GM19324 (cell line): ENCODE results near the gene VSIG2.

ENCODE experiments used
- ATAC-seq: cut with Tn5 transposase; IDR thresholded peaks from one replicate; pipeline ENCODE4 v1.9.1; 2021; ENCODE audit warnings: mild to moderate bottlenecking, moderate library complexity; ENCODE audit not compliant: unreplicated experiment, low FRiP score

VSIG2 gene

GRCh38 chr11:124763156-124763947 is 11.3 kb upstream of the VSIG2 start:
- peak; percentile 21 for ATAC-seq

- ATAC-seq, result peak; percentile 7
Measured at GRCh38 chr11:124762624-124763155, 10.6 kb upstream of the VSIG2 start.

GRCh38 chr11:124762105-124762623 is 10.1 kb upstream of the VSIG2 start, which contains the start of gene ESAM:
Gene ESAM (minus strand): TSS chr11:124762290. CDS start chr11:124762154, 136 bp downstream.
- ATAC-seq, result peak; percentile 69

GRCh38 chr11:124761301-124762104 is 9.4 kb upstream of the VSIG2 start:
- ATAC-seq, result peak; percentile 0

DNA sequence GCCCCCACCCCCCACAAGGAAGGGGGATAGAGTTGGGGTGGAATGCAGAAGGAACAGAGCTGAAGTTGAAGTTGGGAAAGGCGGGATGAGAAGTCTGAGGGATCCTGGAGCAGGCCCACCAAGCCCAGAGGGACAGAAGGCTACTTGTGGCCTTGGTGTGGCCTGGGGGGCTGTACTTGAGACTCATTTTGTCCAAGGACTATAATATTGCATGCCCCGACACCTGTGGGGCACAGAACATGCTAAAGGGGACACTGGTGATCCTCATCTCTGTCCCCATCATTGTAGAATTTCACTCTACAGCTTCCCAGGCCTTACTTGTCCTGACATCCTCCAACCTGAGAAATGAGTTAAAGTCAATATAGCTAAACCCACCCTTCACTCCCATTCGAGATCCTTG is 8.8 kb upstream of the VSIG2 start:
- no peak for ATAC-seq

GRCh38 chr11:124760205-124760652 is 8.2 kb upstream of the VSIG2 start:
- ATAC-seq, result peak; percentile 21

DNA sequence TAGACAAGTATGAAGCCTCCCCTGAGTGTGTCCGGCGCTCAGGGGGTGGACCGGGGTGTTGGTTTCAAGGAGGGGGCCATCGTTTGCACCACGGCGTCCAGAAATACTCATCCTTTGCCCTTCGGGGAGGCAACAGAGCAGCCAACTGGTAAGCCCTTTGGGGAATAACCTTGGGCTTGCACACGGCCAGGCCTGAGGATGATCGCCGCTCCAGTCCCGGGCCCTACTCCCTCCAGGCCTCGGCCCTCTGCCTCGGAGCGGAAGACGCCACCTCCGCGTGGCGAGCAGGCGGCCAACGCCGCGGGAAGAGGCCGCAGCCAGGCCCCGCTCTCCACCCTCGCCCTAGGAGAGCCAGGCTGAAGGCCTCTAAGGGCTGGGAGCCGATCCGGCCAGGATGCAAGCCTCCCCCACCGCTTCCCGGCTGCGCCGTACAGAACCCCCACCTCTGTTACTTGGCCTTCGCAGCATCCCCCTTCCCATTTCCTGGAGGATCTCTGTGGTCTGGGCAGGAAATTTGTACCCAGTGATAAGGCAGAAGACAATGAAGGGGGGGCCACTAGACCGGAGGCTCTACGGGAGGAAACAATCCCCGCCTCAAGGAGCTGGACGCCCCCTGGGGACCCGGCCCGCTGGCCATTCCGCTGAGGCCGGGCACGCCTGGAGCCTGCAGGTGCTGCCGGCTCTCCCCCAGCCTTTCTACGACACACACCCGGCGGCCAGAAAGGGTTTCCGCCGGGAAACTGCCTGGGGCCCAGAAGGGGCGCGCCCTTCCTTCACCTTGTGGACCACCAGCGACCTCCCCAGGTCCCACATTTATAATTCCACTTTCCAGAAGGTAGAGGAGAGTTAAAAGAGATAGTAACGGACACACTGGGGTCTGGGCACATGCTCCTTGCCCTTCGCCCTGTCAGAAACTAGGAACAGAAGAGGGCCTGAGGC is 7.5 kb upstream of the VSIG2 start:
- ATAC-seq, result no peak

DNA sequence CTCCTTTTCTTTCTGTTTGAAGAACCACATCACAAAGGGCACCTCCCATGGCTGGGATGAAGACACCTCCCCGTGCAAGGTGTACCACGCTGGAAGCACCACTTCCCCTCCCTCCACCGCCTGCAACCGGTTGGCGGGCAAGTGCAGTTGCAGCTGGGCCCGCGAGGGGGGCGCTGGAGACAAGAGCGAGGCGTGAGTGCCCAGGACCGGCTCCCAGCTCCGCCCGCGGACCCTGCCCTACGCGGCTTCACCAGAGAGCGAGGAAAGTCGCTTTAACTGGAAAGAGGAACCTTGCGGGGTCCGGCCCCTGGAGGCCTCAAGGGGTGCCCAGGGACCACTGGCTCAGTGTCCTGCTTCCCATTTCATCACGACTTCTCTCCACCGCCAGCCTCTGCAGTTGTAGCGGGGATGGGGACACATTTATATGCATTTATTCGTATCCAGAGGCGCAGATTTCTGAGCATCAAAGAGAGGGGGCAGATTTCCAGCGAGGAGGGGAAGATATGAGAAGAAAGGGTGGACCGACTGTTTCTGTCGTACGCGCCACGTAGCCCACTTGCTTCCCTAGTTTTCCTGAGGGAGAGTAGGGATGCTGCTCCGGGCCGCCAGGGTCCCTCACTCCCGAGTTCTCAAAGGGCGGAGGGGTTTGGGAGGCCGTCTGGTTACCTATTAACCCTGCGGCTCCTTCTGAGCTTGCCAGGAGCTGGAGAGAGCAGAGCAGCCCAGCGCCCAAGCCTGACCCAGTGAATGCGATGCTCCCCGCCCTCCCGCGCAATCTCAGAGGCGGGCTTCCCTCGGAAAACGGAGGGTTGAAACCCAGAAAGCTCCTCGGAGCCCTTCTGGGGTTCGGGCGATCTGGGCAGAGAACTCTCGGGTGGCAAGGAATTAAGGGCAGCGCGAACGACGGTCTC is 6.6 kb upstream of the VSIG2 start:
- ATAC-seq, result peak; percentile 53

GRCh38 chr11:124757320-124757719 is 5.3 kb upstream of the VSIG2 start:
- no peak for ATAC-seq

GRCh38 chr11:124756753-124757227 is 4.7 kb upstream of the VSIG2 start:
- no peak for ATAC-seq

DNA sequence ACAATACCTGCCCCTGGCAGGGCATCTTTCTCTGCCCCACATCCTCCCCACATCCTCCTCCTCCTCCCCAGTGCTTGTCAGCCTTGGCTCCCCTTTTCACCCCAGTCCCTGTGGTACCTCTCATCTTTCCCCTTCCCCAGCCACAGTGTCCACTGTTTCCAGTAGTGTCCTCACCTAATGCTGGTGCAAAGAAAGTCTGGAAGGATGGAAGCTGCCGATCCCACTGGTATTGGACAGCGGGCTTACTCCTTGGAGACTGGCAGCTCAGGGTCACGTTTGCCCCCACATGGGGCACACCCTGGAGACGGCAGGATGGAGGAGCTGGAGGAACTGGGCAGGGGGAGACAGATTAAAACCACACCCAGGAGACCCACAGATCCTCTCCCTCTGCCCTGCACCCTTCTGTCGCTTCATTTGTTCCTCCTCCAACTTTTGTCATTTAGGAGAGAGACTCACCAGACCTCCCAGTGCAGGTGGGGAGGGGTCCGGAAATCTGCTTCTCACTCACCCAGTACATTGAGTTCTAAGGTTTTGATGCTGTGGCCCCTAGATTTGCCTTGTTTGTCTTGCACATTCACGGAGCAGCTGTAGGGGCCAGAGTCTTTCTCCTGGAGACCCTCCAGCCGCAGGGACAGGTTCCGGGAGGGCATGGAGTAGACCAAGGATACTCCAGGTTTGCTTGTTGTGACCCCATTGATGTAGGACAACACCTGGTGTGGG is 4.1 kb upstream of the VSIG2 start:
- ATAC-seq, result no peak

DNA sequence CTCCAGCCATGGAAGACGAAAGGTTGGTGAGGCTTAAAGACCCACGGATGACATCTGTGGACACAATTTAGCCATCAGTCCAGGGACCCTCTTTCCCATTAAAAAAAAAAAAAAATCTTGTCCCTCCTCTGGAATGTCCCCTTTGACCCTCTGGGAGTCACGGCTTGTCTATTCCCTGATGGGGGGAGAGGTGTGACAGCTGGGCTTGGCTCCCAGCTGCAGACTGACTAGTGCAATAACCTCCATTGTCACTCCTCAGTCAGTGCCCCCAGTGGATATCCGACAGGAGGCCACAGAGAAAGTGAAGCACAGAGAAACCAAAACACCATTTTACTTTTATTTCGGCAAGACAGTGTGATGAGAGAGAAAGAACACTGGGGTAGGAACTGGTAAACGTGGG is 2.7 kb upstream of the VSIG2 start:
- no peak for ATAC-seq

- ATAC-seq, result no peak
Measured at GRCh38 chr11:124754309-124754708, 2.3 kb upstream of the VSIG2 start.

- no peak for ATAC-seq
Measured at GRCh38 chr11:124753624-124754023, 1.6 kb upstream of the VSIG2 start.

DNA sequence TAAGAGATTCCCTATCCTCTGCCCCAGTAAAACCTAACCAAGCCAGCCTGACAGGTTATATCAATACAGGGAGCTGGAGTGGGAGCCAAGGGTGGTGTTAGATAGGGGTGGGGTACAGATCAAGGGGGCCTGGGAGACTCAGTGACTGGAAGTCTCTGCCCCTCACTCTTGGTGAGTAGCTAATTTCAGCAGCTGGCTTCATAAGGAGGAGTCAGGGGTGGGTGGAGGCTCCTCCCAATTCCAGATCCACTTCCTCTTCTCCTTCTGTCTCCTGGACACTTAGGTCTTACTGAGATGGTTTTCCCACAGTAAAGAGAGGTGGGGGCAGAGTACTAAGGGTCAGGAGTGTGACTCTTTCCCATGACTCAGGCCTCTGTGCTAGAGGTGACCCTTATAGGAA is 1.1 kb upstream of the VSIG2 start:
- no peak for ATAC-seq

DNA sequence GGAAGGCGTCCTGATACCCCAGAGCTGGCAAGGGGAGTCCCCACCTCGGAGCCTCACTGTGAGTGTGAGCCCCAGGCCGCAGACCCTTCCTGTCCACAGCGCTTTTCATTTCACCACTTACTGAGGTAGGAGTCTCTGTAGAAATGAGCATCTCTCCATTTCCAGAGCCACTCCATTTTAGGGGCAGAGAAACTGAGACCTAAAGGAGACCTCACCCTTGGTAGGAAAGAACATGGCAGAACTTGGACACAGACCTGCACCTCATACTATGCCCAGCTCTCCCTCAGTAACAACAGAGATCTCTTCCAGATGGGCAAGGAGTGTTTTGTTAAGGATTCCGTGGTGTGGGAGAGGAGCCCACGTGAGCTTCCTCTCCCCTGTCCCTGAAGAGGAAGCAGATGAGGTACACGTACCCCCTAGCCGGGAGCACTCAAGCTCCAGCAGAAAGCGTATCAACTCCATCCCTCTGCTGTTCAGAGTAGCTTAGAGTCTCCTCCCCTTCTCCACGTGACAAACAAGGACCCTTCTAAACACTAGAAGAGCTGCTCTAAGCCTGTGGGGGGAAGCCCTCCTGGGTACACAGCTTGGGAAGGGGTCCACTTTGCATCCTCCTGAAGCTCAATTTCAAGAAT is 532 bp upstream of the VSIG2 start:
- no peak for ATAC-seq

- no peak for ATAC-seq
Measured at GRCh38 chr11:124751391-124751740, 689 bp downstream of the VSIG2 start.

- ATAC-seq, result no peak
Measured at GRCh38 chr11:124749912-124750311, 2.1 kb downstream of the VSIG2 start.
